GM23248 (cell line): ENCODE data around the gene SCAF1. TPM values are rescaled to one million over a fixed set of nuclear protein-coding genes. Genes with fewer than 3 reads are reported as not detected.

Experiments used
- DNase-seq: peaks from one replicate; pipeline ENCODE4 v3.0.0-alpha.2; 2015
- H2AFZ ChIP-seq: fragments of 200-600 bp; sonication (generic); 2 replicates; pipeline ENCODE4 v1.6.1; 2016; ENCODE audit warnings: antibody characterized with exemption
- H3F3A ChIP-seq: fragments of 200-600 bp; sonication (generic); 2 replicates; pipeline ENCODE4 v1.6.1; 2016; ENCODE audit warnings: mild to moderate bottlenecking, antibody characterized with exemption, mixed run types; ENCODE audit not compliant: insufficient read depth
- H3K27ac ChIP-seq: fragments of 200-600 bp; sonication (generic); 2 replicates; pipeline ENCODE4 v1.5.1; 2016; ENCODE audit warnings: mild to moderate bottlenecking
- H3K27me3 ChIP-seq: fragments of 200-600 bp; sonication (generic); replicated peaks from 2 replicates; pipeline ENCODE4 v1.6.1; 2016; ENCODE audit warnings: mild to moderate bottlenecking; ENCODE audit not compliant: insufficient read depth
- H3K36me3 ChIP-seq: fragments of 200-600 bp; sonication (generic); 2 replicates; pipeline ENCODE4 v1.6.1; 2016; ENCODE audit warnings: low read depth, mild to moderate bottlenecking
- H3K4me1 ChIP-seq: fragments of 200-600 bp; sonication (generic); 2 replicates; pipeline ENCODE4 v1.6.1; 2016; ENCODE audit warnings: mild to moderate bottlenecking; ENCODE audit not compliant: insufficient read depth
- H3K4me2 ChIP-seq: fragments of 200-600 bp; sonication (generic); one replicate; pipeline ENCODE4 v1.6.1; 2016; ENCODE audit warnings: mild to moderate bottlenecking; ENCODE audit not compliant: unreplicated experiment
- H3K4me3 ChIP-seq: fragments of 200-600 bp; sonication (generic); 2 replicates; pipeline ENCODE4 v1.5.1; 2016; ENCODE audit warnings: mild to moderate bottlenecking
- H3K79me2 ChIP-seq: fragments of 200-600 bp; sonication (generic); 2 replicates; pipeline ENCODE4 v1.6.1; 2016; ENCODE audit warnings: mild to moderate bottlenecking; ENCODE audit not compliant: insufficient read depth
- H3K9ac ChIP-seq: fragments of 200-600 bp; sonication (generic); 2 replicates; pipeline ENCODE4 v1.6.1; 2016; ENCODE audit warnings: mild to moderate bottlenecking
- H3K9me2 ChIP-seq: fragments of 200-600 bp; sonication (generic); 2 replicates; pipeline ENCODE4 v1.6.1; 2016; ENCODE audit warnings: mixed run types, mild to moderate bottlenecking, moderate library complexity; ENCODE audit not compliant: insufficient read depth
- H3K9me3 ChIP-seq: fragments of 200-600 bp; sonication (generic); one replicate; pipeline ENCODE4 v1.6.1; 2017; ENCODE audit warnings: low read depth
- H4K20me1 ChIP-seq: fragments of 200-600 bp; sonication (generic); 2 replicates; pipeline ENCODE4 v1.6.0; 2016; ENCODE audit not compliant: insufficient read depth
- EZH2 ChIP-seq: fragments of 200-600 bp; sonication (generic); IDR thresholded peaks from 2 replicates; pipeline ENCODE4 v1.6.1; 2018; ENCODE audit warnings: antibody characterized with exemption, mild to moderate bottlenecking; ENCODE audit not compliant: insufficient read depth, poor library complexity, severe bottlenecking
- EZH2phosphoT487 ChIP-seq: fragments of 200-600 bp; sonication (generic); IDR thresholded peaks from 2 replicates; pipeline ENCODE4 v1.6.1; 2018; ENCODE audit warnings: antibody characterized with exemption, moderate library complexity, mild to moderate bottlenecking, low read depth; ENCODE audit not compliant: insufficient read depth
- WGBS, 2 experiments: methylation state at CpG; one replicate each; pipeline ENCODE4 v1.1.6; 2015 to 2017; ENCODE audit warnings: low lambda C conversion rate in 2 of 2, low coverage in 1 of 2; ENCODE audit errors: missing lambda C conversion rate in 2 of 2; 5-methylcytosine and 5-hydroxymethylcytosine counted together
- in situ Hi-C: fragments of 300-500 bp; cut with MboI; formaldehyde crosslinking; loops from 2 replicates; pipeline ENCODE4 v1.15.0; 2020
- polyA plus RNA-seq: library from polyadenylated mRNA; unstranded; fragments of >200 nt; fragmentation: Nextera tagmentation; extraction: Ambion mirVana; gene quantifications from 2 replicates; pipeline ENCODE4 v1.2.1, GENCODE V29; 2016
- total RNA-seq: library from RNA; depleted of rRNA; stranded (reverse); fragments of >200 nt; shearing (Covaris generic); gene quantifications from 2 replicates; pipeline ENCODE4 v1.2.3, GENCODE V29; 2014

SCAF1 gene
- total and polyA plus RNA-seq, 2 experiments from 2014 or later: 8.5 to 18.6 TPM

GRCh38 chr19:49691243-49692146, 49.5 kb downstream of the SCAF1 start:
- Histone ChIP-seq H3K4me1 (0 out of 2 replicates have a peak, but pooled peaks cover 4% of the 10 kb centered on the region), H3K36me3 (no peaks in the 10 kb centered on the region), H3K79me2 (no peaks in the 10 kb centered on the region), H3K4me3 (peak overlapping the region; percentile 82), H3F3A (0 out of 2 replicates have a peak, but pooled peaks cover 5% of the 10 kb centered on the region), H3K9ac (peak overlapping the region; percentile 57), H3K27me3 (no peaks in the 10 kb centered on the region), H3K9me2 (no peaks in the 10 kb centered on the region), H2AFZ (peak overlapping the region; percentile 94), H3K27ac (no peak overlapping the region), H3K4me2 (peak overlapping the region; percentile 93), H3K9me3 (no peaks in the 10 kb centered on the region), H4K20me1 (no peaks in the 10 kb centered on the region)
- 20 to 26% methylated on average over 25 to 33 of the region's 39 CpGs for WGBS, 2 experiments
- peak; percentile 85 for DNase-seq
- in situ Hi-C loops: no loop called here
- TF ChIP-seq EZH2phosphoT487: no peak

- 0 out of 2 replicates have a peak, but pooled peaks cover 5% of the 10 kb centered on the region for H3F3A ChIP-seq
- H3K27me3 ChIP-seq: no peaks in the 10 kb centered on the region
- H2AFZ ChIP-seq: no peak overlapping the region
- H3K4me3 ChIP-seq: peak overlapping the region; percentile 82
- H3K9ac ChIP-seq: no peak overlapping the region
- H3K4me1 ChIP-seq: 0 out of 2 replicates have a peak, but pooled peaks cover 4% of the 10 kb centered on the region
- H3K9me2 ChIP-seq: no peaks in the 10 kb centered on the region
- H3K36me3 ChIP-seq: no peaks in the 10 kb centered on the region
- no peak overlapping the region for H3K4me2 ChIP-seq
- no peak for TF ChIP-seq EZH2phosphoT487
- no peak for TF ChIP-seq EZH2
- no peaks in the 10 kb centered on the region for H3K79me2 ChIP-seq
- no peak for DNase-seq
- no peak overlapping the region for H3K27ac ChIP-seq
- no peaks in the 10 kb centered on the region for H3K9me3 ChIP-seq
- WGBS, 2 experiments: 62 to 75% methylated on average over 13 to 16 of the region's 16 CpGs
- H4K20me1 ChIP-seq: no peaks in the 10 kb centered on the region
- in situ Hi-C loops: no loop called here
Observed at GRCh38 chr19:49692147-49692506, 50.1 kb downstream of the SCAF1 start.

GRCh38 chr19:49696115-49696514, 54.1 kb downstream of the SCAF1 start:
- H3K9me2 ChIP-seq: no peaks in the 10 kb centered on the region
- in situ Hi-C loops: no loop called here

GRCh38 chr19:49696865-49697264, 54.9 kb downstream of the SCAF1 start:
- no peak for TF ChIP-seq EZH2
- no peak for TF ChIP-seq EZH2phosphoT487
- Histone ChIP-seq H3K27ac (no peak overlapping the region), H3K4me1 (no peaks in the 10 kb centered on the region), H3K4me2 (no peak overlapping the region), H3K9ac (no peak overlapping the region), H3K27me3 (no peaks in the 10 kb centered on the region), H3K79me2 (no peaks in the 10 kb centered on the region), H3K4me3 (no peak overlapping the region), H3K9me3 (no peaks in the 10 kb centered on the region), H4K20me1 (no peaks in the 10 kb centered on the region), H3K9me2 (no peaks in the 10 kb centered on the region), H3F3A (no peaks in the 10 kb centered on the region), H3K36me3 (no peaks in the 10 kb centered on the region), H2AFZ (no peak overlapping the region)
- in situ Hi-C loops: no loop called here
- DNase-seq: no peak
- 86 to 87% methylated on average over 7 of the region's 7 CpGs for WGBS, 2 experiments

More at GRCh38 chr19:49696115-49696514, 54.1 kb downstream of the SCAF1 start:
- H3F3A ChIP-seq: no peaks in the 10 kb centered on the region
- H2AFZ ChIP-seq: no peak overlapping the region
- WGBS, 2 experiments: 74 to 77% methylated on average over 6 of the region's 6 CpGs
- H3K27ac ChIP-seq: no peak overlapping the region
- no peak overlapping the region for H3K9ac ChIP-seq
- no peak overlapping the region for H3K4me2 ChIP-seq
- no peak for TF ChIP-seq EZH2phosphoT487
- no peak for TF ChIP-seq EZH2
- 0 out of 2 replicates have a peak, but pooled peaks cover 4% of the 10 kb centered on the region for H3K4me1 ChIP-seq
- H3K79me2 ChIP-seq: no peaks in the 10 kb centered on the region
- no peak for DNase-seq
- H3K9me3 ChIP-seq: no peaks in the 10 kb centered on the region
- no peaks in the 10 kb centered on the region for H4K20me1 ChIP-seq
- no peak overlapping the region for H3K4me3 ChIP-seq
- no peaks in the 10 kb centered on the region for H3K27me3 ChIP-seq
- no peaks in the 10 kb centered on the region for H3K36me3 ChIP-seq
